Stimulated activated naive B cell treated with anti-CD40 and anti-IgM and Interleukin-4, amounts not matched to agents 10 μg/mL and 1 μg/mL and 100 μg/mL, for 72 hours (primary cell): ENCODE measurements around the gene ARRB1.

Experiments
- ATAC-seq, 2 donors: fragments of 150-1000 bp; cut with Tn5 transposase; replicated peaks; 2 replicates each; pipeline ENCODE4 v1.10.0; 2021; ENCODE audit warnings: moderate library complexity in 1 of 2
- DNase-seq: peaks from one replicate; pipeline ENCODE4 v3.0.0; 2021
- H3K27ac Mint-ChIP-seq: one replicate; pipeline ENCODE4 v1.8.0; 2022; ENCODE audit warnings: mild to moderate bottlenecking, mixed read lengths
- H3K27me3 Mint-ChIP-seq, 2 donors: one replicate each; pipeline ENCODE4 v1.8.0; 2022; ENCODE audit warnings: mixed read lengths in 2 of 2
- H3K36me3 Mint-ChIP-seq, 2 donors: one replicate each; pipeline ENCODE4 v1.8.0; 2022; ENCODE audit warnings: mixed read lengths in 2 of 2, mild to moderate bottlenecking in 1 of 2
- H3K4me1 Mint-ChIP-seq, 2 donors: one replicate each; pipeline ENCODE4 v1.8.0; 2022; ENCODE audit warnings: mixed read lengths in 2 of 2, mild to moderate bottlenecking in 1 of 2
- H3K4me3 Mint-ChIP-seq, 2 donors: one replicate each; pipeline ENCODE4 v1.8.0; 2022; ENCODE audit warnings: mild to moderate bottlenecking in 2 of 2, mixed read lengths in 2 of 2, moderate library complexity in 1 of 2
- H3K9me3 Mint-ChIP-seq, 2 donors: one replicate each; pipeline ENCODE4 v1.8.0; 2022; ENCODE audit warnings: mixed read lengths in 2 of 2, mild to moderate bottlenecking in 1 of 2

The ARRB1 gene

DNA sequence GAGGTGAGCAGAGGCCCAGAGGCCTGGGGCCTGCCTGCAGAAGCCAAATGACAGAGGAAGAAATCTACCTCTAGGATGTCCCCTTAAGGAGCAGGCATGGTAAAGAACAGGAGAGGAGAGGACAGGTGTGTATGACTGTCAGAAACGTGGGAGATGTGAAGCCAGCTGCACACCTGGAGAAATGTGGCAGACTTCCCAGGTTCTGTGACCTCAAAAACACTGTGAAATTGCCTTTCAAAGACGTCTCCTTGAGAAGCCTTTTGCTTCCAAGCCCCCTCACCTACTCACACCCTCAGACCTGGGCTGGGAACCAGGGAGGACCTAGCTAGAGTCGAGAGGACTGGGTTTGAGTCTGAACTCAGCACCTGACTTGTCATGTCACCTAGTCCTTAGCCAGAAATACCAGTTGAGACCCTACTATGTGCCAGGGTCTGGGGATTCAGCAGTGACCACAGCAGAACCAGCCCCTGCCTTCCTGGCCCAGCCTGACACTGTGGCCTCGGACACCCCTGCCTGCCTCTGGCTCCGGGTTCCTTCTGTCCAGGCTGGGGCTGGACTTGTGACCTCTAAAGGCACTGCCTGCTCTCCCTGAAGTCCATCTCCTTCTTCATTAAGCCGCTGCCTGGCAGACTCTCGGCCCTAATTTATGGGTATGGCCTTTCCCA is 105.3 kb downstream of the ARRB1 start:
- H3K4me3 Mint-ChIP-seq, result no peak overlapping the region
- no peaks in the 10 kb centered on the region for H3K36me3 Mint-ChIP-seq
- no peak for ATAC-seq
- H3K27me3 Mint-ChIP-seq, result peaks cover 48 to 63% of the 10 kb centered on the region in 2 donors
- no peak overlapping the region for H3K27ac Mint-ChIP-seq
- H3K9me3 Mint-ChIP-seq, result no peaks in the 10 kb centered on the region
- peaks cover 10 to 12% of the 10 kb centered on the region in 2 donors for H3K4me1 Mint-ChIP-seq
- no peak for DNase-seq

DNA sequence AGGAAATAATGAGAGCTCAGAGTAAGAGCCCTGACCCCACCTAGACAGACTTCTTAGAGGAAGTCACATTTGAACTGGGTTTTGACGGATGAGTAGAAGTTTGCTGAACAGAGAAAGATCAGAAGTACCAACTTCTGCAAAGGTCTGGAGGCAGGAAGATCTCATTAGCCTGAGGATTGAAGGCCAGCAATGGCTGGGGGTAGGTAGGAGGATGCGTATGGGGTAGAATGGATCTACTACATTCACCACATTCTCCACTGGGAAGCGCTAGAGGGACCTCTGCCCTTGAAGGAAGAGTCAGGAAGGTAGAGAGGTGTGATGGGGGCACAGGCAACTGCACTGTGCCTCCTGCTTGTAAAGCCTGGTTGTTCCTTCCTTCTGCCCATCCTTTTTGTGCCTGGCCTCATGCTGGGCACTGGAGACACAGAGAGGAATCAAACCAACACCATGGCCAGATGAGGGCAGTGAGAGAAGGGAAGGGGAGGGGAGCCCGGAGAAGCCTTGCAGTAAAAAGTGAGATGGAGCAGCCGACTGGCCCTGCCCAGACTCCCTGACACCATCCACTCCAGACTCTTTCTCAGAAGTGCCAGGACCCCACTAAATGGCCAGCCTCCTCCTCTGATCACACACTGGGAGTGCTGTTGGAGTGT is 106.0 kb downstream of the ARRB1 start:
- Mint-ChIP-seq H3K4me1 (peaks cover 10 to 13% of the 10 kb centered on the region in 2 donors), H3K27ac (no peak overlapping the region), H3K27me3 (peaks cover 48 to 64% of the 10 kb centered on the region in 2 donors), H3K9me3 (no peaks in the 10 kb centered on the region), H3K4me3 (no peak overlapping the region), H3K36me3 (no peaks in the 10 kb centered on the region)
- DNase-seq (no peak), ATAC-seq (no peak)

DNA sequence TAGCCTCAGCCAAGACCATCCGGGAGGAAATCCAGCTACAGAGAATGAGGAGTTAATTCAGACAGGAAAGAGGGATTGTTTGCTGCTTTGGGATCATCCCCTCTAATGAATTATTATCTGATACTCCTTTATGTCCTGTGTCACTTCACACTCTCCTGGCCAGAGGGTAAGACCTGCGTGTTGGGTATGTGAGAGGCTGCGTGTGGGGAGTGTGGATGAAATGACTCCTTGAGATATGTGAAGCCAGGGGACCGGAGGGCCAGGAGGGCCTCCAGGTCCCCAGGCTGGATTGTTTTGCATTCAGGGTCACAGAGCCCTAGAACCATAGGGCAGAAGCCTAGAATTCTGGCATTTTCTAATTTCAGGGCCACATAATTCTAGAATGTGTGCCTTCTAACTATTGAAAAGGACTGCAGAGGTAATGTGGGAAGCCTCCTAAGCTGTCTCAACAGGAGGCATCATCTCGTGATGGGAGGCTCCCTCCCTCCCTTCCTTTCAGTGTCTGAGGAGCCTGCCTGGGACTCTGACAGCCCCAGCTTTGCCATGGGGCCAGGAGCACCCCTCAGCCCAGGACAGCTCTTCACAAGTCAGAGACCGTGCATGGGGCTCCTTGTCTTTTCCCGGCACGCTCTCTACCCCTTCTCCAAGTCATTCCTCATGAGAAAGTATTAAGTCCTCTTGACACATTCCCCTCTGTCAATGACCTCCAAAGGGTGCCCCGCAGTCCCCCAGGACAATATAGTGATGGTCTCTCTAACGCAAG is 107.2 kb downstream of the ARRB1 start:
- H3K27ac Mint-ChIP-seq, result no peak overlapping the region
- DNase-seq, result no peak
- H3K4me1 Mint-ChIP-seq, result peaks cover 12 to 17% of the 10 kb centered on the region in 2 donors
- no peaks in the 10 kb centered on the region for H3K36me3 Mint-ChIP-seq
- peaks cover 44 to 70% of the 10 kb centered on the region in 2 donors for H3K27me3 Mint-ChIP-seq
- no peak for ATAC-seq
- H3K9me3 Mint-ChIP-seq, result no peaks in the 10 kb centered on the region
- H3K4me3 Mint-ChIP-seq, result no peak overlapping the region

DNA sequence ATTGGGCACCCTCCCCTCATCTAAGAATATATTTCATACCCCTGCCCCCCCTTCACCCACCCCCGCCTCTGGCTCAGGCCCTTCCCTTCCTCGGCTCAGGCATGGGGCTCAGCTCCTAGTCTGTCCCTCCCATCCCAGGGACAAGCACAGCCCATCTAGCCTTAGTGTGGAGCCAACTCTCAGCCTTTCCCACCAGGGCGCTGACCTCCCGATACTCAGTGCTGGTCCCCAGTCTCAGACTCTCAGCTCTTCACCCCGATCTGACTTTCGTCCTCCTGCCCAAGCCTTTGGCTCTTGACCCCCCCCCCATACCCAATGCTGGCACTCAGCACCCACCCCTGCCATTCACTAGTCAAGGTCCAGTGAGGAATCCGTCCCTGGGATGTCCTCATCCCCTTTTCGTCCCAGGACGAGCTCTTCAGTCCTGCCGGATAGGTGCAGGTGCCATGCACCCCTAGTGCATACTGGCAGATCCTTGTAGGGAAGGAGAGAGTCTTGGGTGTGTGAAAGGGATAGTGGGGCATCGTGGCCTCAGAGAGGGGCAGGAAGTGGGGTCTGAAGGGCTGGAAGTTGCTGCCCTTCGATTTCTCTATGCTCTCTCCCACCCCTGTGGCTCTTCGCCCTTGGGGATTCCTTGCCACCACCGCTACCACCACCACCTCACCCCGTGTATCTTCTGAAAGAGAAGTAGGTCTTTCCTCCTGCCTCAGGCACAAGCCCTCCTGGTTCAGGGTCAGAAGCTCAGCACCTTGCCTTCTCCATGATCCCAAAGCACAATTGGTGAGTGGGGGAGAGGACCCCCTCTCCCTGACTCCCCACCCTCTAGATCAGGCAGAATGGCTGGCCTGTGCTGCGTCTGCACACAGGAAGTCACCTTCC is 108.5 kb downstream of the ARRB1 start:
- no peaks in the 10 kb centered on the region for H3K36me3 Mint-ChIP-seq
- H3K4me1 Mint-ChIP-seq, result peaks cover 9 to 17% of the 10 kb centered on the region in 2 donors
- DNase-seq (no peak), ATAC-seq (no peak)
- H3K4me3 Mint-ChIP-seq, result peak overlapping the region; percentile 67 to 78
- H3K27me3 Mint-ChIP-seq, result peaks cover 49 to 76% of the 10 kb centered on the region in 2 donors
- no peaks in the 10 kb centered on the region for H3K9me3 Mint-ChIP-seq
- no peak overlapping the region for H3K27ac Mint-ChIP-seq

DNA sequence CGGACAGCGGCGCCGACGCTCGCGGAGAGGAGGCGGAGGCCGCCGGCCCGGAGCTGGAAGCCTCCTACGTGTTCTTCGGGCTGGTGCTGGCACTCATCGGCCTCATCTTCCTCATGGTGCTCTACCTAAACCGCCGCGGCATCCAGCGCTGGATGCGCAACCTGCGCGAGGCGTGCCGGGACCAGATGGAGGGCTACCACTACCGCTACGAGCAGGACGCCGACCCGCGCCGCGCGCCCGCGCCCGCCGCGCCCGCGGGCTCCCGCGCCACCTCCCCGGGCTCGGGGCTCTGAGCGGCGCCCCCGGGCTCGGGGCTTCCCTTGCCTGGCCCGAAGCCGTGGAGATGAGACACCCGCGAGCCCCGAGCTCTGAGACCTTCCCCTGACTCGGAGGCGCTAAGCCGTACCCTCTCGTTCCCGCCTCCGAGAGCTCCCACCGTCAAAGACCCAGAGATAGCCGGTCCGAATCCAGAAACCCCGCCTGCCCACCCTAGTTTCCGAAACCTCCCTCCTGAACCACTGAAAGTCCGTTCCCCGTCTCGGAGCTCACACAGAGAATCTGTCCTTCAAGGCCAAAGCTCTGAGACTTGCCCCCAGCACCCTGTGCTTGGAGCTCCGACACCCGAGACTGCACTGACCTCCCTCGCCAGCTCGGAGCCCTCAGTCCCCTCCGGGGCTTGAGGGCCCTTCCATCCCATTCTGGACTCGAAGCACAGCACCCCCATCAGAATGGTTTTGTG is 109.4 kb downstream of the ARRB1 start:
- DNase-seq, result no peak
- H3K4me1 Mint-ChIP-seq, result peaks cover 9 to 17% of the 10 kb centered on the region in 2 donors
- H3K4me3 Mint-ChIP-seq, result peak overlapping the region; percentile 67 to 78
- ATAC-seq, result peak in 1 of 2 donors; percentile 57
- no peaks in the 10 kb centered on the region for H3K36me3 Mint-ChIP-seq
- no peaks in the 10 kb centered on the region for H3K9me3 Mint-ChIP-seq
- peak overlapping the region; percentile 82 for H3K27ac Mint-ChIP-seq
- peaks cover 52 to 84% of the 10 kb centered on the region in 2 donors for H3K27me3 Mint-ChIP-seq

DNA sequence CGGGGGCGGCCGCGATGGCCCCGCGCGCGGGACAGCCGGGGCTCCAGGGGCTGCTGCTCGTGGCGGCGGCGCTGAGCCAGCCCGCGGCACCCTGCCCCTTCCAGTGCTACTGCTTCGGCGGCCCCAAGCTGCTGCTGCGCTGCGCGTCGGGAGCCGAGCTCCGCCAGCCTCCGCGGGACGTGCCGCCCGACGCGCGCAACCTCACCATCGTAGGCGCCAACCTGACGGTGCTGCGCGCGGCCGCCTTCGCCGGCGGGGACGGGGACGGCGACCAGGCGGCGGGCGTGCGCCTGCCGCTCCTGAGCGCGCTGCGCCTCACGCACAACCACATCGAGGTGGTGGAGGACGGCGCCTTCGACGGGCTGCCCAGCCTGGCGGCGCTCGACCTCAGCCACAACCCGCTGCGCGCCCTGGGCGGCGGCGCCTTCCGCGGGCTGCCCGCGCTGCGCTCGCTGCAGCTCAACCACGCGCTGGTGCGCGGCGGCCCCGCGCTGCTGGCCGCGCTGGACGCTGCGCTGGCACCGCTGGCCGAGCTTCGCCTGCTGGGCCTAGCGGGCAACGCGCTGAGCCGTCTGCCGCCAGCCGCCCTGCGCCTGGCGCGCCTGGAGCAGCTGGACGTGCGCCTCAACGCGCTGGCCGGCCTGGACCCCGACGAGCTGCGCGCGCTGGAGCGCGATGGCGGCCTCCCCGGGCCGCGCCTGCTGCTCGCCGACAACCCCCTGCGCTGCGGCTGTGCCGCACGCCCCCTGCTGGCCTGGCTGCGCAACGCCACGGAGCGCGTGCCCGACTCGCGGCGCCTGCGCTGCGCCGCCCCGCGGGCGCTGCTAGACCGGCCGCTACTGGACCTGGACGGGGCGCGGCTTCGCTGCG is 110.2 kb downstream of the ARRB1 start:
- no peak overlapping the region for H3K27ac Mint-ChIP-seq
- ATAC-seq (peak; percentile 92 to 94), DNase-seq (peak; percentile 82)
- peaks cover 56 to 83% of the 10 kb centered on the region in 2 donors for H3K27me3 Mint-ChIP-seq
- H3K4me3 Mint-ChIP-seq, result peak overlapping the region; percentile 67 to 69
- peaks cover 9 to 17% of the 10 kb centered on the region in 2 donors for H3K4me1 Mint-ChIP-seq
- no peaks in the 10 kb centered on the region for H3K36me3 Mint-ChIP-seq
- H3K9me3 Mint-ChIP-seq, result no peaks in the 10 kb centered on the region

DNA sequence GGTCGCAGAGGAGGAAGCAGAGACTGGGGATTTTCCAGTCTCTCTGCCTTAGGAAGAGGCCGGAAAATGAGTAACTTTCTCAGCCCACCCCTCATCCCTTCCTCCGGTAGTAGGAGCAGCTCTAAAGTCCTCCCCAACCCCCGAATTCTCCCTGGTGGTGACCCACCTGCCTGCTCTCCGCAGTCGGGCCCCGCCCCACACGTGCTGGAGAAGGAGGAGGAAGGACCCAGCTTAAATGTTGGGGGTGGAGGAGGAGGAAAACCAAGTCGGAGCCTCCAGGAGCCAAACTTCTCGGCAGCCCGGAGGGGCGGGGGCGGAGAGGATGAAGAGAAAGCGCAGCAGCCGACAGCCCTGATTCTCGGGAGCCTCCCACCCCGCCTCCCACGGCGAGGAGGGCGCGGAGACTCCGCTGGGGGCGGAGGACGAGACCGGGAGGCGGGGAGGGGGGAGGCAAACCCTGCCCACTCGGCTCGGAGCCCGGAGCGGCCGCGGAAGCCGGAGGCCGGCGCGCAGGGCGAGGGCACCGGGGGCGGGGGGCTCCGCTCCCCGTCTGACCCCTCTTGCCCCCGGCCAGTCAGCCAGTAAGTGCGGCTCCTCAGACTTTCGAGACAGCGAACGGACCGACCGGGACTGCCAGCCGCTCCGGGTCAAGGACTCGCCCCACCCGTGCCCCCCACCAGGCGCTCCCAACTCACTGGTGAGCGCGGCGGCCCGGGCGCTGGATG is 111.0 kb downstream of the ARRB1 start, which contains the start of gene TPBGL:
TPBGL (plus strand) TSS at position 464 of the 725 bp plus-strand sequence. CDS start 276 bp downstream, outside the sequence.
- Mint-ChIP-seq H3K36me3 (no peaks in the 10 kb centered on the region), H3K9me3 (no peaks in the 10 kb centered on the region), H3K4me3 (peak within 1 kb of the TSS; percentile 74 to 82), H3K27me3 (peaks cover 59 to 83% of the 10 kb centered on the region in 2 donors), H3K4me1 (peaks cover 9 to 17% of the 10 kb centered on the region in 2 donors), H3K27ac (no peak within 1 kb of the TSS)
- no peak for DNase-seq
- no peak for ATAC-seq

DNA sequence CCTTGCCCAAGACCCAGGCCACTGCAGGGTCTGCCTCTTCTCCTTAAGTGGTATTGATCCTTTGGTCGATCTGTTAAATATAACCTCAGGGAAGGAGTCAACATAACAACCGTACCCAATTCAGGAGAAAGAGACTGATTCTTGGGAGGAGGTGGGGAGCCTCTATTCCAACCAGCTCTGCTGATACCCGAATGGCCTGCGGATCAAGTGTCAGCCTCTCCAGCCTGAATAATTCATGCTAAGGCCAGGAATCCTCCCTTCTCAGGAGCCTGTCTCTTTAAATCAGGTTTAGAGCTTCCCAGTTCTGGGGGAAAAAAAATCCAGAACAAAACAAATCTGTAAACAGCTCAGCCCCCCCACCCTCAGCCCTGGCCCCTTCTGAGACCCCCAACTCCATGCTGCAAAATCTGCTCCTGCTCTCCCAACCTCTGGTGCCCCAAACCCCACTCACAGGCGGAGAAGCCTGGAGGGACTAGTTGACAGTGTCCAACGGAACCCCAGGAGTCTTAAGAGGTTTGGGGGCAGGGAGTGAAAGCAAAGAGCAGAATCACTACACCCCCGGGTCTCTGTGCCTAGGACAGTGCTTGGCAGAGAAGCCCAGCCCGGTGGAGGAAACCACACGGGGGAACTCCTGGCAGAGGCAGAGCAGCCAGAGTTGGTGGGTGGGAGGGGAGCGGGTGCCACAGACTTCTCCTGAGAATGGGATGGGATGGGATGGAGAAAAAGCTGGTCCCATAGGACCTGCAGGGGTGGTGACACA is 111.8 kb downstream of the ARRB1 start:
- no peak for DNase-seq
- Mint-ChIP-seq H3K4me3 (peak overlapping the region; percentile 74 to 82), H3K9me3 (no peaks in the 10 kb centered on the region), H3K36me3 (no peaks in the 10 kb centered on the region), H3K27ac (no peak overlapping the region), H3K27me3 (peaks cover 64 to 80% of the 10 kb centered on the region in 2 donors), H3K4me1 (peaks cover 9 to 17% of the 10 kb centered on the region in 2 donors)
- no peak for ATAC-seq

DNA sequence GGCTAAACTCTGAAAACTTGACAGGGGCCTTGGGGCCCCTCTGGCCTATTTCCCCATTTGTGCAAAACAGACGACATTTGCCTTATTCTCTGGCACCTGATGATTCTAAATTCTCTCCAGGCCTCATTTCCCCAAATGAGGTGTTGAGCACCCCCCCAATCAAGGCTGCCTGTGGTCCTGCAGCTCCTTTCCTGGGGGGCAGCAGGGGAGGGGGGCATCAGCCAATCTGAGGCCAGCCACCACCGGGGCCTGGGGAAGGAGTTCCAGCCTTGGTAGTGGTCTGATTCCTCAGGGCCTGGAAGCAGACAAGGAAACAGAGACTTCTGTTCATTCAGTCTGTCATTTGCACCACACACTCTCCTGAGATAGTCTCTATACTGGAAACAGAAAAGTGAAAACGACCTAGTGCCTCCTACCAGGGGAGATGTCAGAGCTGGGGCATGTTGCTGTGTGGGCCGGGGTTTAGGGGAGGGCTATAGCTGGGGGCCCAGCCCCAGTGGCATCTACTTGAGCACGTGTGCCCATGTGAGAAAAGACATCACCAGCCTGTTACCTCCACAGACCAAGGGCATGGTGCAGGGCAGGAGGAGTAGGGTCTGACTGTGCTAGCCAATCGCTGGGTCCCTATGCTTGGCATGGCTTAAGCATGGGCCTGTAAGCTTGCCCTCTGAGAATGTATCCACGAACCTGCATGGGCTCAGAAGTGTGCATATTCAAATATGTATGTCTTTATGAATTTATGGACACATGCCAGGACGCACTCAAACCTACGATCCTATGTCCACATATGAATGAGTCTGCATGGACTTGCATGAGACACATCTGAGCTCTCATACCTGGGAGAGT is 112.6 kb downstream of the ARRB1 start:
- peaks cover 0 to 2% of the 10 kb centered on the region in 2 donors for H3K9me3 Mint-ChIP-seq
- DNase-seq (no peak), ATAC-seq (no peak)
- H3K4me1 Mint-ChIP-seq, result peaks cover 9 to 17% of the 10 kb centered on the region in 2 donors
- peaks cover 68 to 78% of the 10 kb centered on the region in 2 donors for H3K27me3 Mint-ChIP-seq
- H3K4me3 Mint-ChIP-seq, result peak overlapping the region in 1 of 2 donors; percentile 19
- H3K27ac Mint-ChIP-seq, result no peak overlapping the region
- H3K36me3 Mint-ChIP-seq, result no peaks in the 10 kb centered on the region

DNA sequence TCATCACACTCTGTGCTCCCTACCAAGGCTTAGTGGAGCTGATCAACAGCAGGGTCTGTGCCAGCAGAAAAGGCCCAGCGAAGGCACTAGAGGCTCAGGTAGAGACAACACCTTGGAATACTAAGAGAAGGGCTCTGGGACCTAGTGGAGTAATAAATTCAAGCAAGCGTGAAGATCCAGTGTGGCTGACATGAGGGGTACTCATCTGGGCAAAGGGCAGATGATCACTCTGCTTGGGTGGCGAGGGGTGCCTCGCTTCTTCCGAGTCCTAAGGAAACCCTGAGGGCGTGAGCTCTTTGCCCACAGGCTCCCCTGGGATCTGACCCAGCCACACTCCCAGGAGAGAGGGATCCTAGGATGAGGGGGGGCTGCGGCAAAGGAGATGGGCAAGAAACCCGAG is 114.4 kb downstream of the ARRB1 start:
- peaks cover 0 to 3% of the 10 kb centered on the region in 2 donors for H3K9me3 Mint-ChIP-seq
- H3K27me3 Mint-ChIP-seq, result peaks cover 64 to 69% of the 10 kb centered on the region in 2 donors
- H3K4me3 Mint-ChIP-seq, result no peak overlapping the region
- no peak for ATAC-seq
- no peak overlapping the region for H3K27ac Mint-ChIP-seq
- H3K36me3 Mint-ChIP-seq, result no peaks in the 10 kb centered on the region
- peaks cover 2 to 7% of the 10 kb centered on the region in 2 donors for H3K4me1 Mint-ChIP-seq
- no peak for DNase-seq

DNA sequence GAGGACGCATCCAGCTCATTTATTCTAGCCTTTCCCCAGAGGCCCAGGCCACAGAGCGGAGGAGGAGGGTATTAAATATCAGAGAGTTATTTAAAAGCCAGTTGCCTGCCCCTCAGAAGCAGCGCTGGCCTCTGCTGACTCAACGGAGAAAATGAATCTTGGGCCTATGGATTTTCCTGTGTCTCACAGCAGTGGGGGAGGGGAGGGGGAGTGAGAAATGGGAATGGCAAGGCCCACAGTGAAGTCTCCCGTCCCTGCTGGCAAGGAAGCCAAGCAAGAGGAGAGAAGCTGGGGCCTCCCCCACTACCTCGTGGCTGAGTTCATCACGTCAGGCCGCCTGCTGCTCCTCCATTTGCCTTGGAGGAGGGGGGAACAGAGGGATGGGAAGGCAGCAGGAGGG is 115.4 kb downstream of the ARRB1 start:
- Mint-ChIP-seq H3K27ac (no peak overlapping the region), H3K36me3 (no peaks in the 10 kb centered on the region), H3K27me3 (peaks cover 67 to 74% of the 10 kb centered on the region in 2 donors), H3K4me3 (no peak overlapping the region), H3K4me1 (peaks cover 2 to 5% of the 10 kb centered on the region in 2 donors), H3K9me3 (peaks cover 0 to 3% of the 10 kb centered on the region in 2 donors)
- no peak for ATAC-seq
- DNase-seq, result no peak
